ENCODE results near the gene GRHL3.
"Not testable (repeated sequence)": the region's sequence is repeated elsewhere in the genome, so short reads cannot be mapped to it uniquely, and the experiment has no call there.

The GRHL3 gene

GRCh38 chr1:24319312-24319863, at the start of gene GRHL3:
Gene GRHL3 (plus strand): TSS chr1:24319357. CDS start chr1:24319552, 195 bp downstream.
- no peak for DNase-seq (ENCODE audit: low spot score)

GRCh38 chr1:24274203-24275103, 44.7 kb upstream of the GRHL3 start:
- DNase-seq (ENCODE audit: low spot score), result not testable (repeated sequence)

DNA sequence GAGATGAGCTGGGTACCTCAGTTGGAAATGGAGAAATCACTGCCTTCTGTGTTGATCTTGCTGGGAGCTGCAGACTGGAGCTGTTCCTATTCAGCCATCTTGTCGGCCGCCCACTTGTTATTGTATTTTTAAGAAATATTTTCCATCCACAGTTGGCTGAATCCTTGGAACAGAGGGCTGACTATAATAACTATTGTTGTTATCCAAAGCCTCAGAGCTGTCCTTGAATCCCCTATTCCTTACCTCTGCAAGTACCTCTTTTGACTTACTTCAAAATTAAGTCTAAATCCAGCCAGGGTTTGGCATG, 44.1 kb upstream of the GRHL3 start:
- DNase-seq (ENCODE audit: low spot score), result no peak

GRCh38 chr1:24275510-24275909, 43.6 kb upstream of the GRHL3 start:
- no peak for DNase-seq (ENCODE audit: low spot score)

- no peak for DNase-seq (ENCODE audit: low spot score)
These were observed 42.4 kb upstream of the GRHL3 start for GRCh38 chr1:24276791-24277190.

DNA sequence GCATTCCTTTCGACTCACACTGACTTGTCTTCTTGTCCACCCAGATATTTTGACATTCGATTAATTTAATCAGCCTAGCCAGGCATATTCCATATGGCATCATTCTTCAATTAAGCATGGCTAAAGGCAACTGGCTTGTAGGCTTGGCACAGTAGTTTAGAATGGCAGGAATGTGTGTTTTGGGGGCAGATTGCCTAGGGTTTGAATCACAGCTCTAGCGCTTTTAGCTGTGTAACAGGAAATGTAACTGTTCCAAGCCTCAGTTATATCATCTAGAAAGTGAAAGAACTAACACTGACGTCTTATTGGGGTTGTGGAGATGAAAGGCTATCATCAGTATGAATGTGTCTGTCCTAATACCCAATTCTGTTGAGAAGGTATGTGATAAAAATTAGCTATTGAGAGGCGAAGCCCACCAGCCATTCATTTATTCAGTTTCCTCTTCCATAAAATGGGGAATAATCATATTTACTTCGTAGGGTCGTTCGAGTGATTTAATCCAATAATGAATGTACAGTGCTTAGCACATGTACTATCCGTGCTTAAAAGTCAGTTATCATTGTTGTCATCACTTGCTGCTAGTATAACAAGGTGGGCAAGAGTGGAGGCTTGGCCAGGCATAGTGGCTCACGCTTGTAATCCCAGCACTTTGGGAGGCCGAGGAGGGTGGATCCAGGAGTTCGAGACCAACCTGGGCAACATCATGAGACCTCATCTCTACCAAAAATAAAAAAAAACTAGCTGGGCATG, 41.6 kb upstream of the GRHL3 start:
- no peak for DNase-seq (ENCODE audit: low spot score)

GRCh38 chr1:24278726-24279125, 40.4 kb upstream of the GRHL3 start:
- no peak for DNase-seq (ENCODE audit: low spot score)

DNA sequence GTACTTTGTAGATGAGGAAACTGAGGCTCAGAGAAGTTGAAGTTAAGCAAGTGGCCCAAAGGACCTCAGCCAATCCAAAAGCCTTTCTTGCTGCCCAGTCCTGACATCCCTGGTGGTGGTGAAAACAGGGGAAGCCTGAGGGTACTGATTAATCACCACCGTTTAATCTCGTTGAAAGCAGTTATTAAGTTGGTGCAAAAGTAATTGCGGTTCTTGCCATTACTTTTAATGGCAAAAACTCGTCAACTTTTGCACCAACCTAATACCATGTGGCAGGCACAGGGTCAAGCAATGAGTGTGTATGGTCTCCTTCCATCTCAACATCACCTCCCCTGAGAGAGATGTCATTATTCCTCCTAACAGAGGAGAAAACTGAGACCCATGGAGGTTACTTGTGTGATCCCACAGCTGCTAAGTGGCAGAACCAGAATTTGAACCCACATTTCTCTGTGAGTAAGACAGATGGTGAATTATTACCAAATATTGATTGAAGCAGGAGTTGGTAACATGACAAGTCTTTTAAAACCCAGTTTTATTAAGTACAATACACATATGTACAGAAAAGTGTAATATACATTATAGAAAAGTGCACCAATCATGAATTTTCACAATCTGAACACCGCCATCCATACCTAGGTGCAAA, 39.4 kb upstream of the GRHL3 start:
- DNase-seq (ENCODE audit: low spot score), result no peak

- no peak for DNase-seq (ENCODE audit: low spot score)
These were observed 37.6 kb upstream of the GRHL3 start for GRCh38 chr1:24281591-24281990.

DNA sequence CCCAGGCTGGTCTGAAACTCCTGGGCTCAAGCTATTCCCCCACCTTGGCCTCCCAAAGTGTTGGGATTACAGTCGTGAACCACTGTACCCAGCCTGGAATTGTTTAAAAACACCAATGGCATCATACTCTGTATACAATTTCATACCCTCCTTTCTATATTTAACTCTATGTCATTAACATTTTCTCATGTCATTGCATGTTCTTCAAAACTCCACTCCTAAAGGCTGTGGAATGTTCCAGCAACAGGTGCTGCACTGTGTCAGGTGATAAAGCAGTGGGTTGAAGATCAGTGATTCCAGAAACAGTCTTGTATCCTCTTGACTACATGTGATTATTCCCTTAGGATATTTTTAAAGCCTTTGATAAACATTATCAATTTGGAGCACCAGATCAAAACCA, 36.7 kb upstream of the GRHL3 start:
- no peak for DNase-seq (ENCODE audit: low spot score)

- no peak for DNase-seq (ENCODE audit: low spot score)
These were observed 35.6 kb upstream of the GRHL3 start for GRCh38 chr1:24283326-24284155.

DNA sequence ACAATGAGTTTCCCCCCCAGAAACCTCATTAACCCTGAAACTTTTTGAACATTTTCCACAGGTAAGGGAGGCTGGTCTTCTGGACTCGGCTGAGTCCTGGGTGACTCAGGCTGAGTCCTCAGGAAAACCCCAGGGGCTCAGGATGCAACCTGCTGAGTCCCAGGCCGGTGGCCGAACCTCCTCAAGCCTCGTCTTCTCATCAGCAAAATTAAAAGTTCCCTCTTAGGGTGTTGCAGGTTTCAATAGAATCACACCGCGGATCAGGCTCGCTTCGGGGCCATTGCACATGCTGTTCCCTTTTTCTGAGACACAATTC, 35.0 kb upstream of the GRHL3 start:
- no peak for DNase-seq (ENCODE audit: low spot score)

DNA sequence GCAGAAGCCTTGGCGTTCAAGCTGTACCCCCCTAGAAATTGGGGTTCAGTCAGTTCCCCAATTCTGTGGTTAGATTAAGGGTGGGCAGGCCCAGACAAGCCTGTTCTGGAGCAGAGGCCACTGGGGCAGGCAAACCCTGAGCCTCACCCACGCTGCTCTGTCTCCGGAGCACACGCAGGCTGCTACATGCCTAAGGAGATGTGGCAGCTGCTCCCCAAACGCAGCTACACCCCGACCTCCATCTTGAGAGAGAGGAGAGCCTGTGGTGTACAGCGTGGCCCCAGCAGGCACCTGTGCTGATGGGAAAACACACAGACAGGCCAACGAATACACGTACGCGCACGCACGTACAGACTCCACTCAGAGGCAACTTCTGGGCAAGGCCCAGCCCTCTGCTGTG, 33.9 kb upstream of the GRHL3 start:
- DNase-seq (ENCODE audit: low spot score), result no peak

GRCh38 chr1:24286246-24287010, 32.7 kb upstream of the GRHL3 start:
- no peak for DNase-seq (ENCODE audit: low spot score)

- DNase-seq (ENCODE audit: low spot score), result not testable (repeated sequence)
These were observed 31.4 kb upstream of the GRHL3 start for GRCh38 chr1:24287779-24288178.

DNA sequence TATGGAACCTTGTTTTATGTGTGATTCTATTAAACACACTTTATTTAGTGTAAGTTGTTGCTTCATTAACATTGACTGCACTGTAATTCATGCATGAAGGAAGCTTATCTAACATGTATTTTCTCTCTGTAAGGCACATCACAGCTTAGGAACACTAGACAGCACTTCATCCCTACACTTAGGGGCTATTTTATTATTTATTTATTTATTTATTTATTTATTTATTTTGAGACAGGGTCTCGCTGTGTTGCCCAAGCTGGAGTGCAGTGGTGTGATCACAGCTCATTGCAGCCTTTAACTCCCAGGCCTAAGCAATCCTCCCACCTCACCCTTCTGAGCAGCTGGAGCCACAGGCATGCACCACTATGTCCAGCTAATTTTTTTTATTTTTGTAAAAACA, 30.7 kb upstream of the GRHL3 start:
- no peak for DNase-seq (ENCODE audit: low spot score)

- peak; percentile 84 for DNase-seq (ENCODE audit: low spot score)
These were observed 29.1 kb upstream of the GRHL3 start for GRCh38 chr1:24289937-24290595.

GRCh38 chr1:24290933-24291487, 28.1 kb upstream of the GRHL3 start:
- DNase-seq (ENCODE audit: low spot score), result no peak

GRCh38 chr1:24292103-24292502, 27.1 kb upstream of the GRHL3 start:
- no peak for DNase-seq (ENCODE audit: low spot score)

GRCh38 chr1:24292887-24293286, 26.3 kb upstream of the GRHL3 start:
- no peak for DNase-seq (ENCODE audit: low spot score)

Data from COLO829 (cell line).